H1 (cell line): ENCODE measurements around the gene C2orf81. TPM values are rescaled to one million over a fixed set of nuclear protein-coding genes. Genes with fewer than 3 reads are reported as not detected.

Source experiments
- CTCF ChIA-PET: fragments of 300-600 bp; sonication (Branson Sonifier 250); formaldehyde crosslinking; loops from one replicate; lab custom pipeline; 2021; ENCODE audit not compliant: partially characterized antibody; lab: Charles Lee
- POLR2A ChIA-PET: fragments of 300-600 bp; sonication (Branson Sonifier 250); formaldehyde crosslinking; loops from one replicate; lab custom pipeline; 2021; ENCODE audit warnings: inconsistent platforms; ENCODE audit not compliant: partially characterized antibody; lab: Charles Lee
- DNase-seq, 2 experiments: peaks; one replicate each; pipeline versions ENCODE4 v3.0.0 to v3.0.0-alpha.2; 2010 to 2022; ENCODE audit warnings: low spot score in 2 of 2, low read depth in 1 of 2, mixed read lengths in 1 of 2
- FAIRE-seq: peaks from 2 replicates; lab custom pipeline; 2011; peaks lifted over from hg19 to GRCh38; lab: Jason Lieb, UNC
- H2AFZ ChIP-seq: 2 replicates; pipeline ENCODE4 v1.8.1; 2012; ENCODE audit warnings: low read length, inconsistent platforms
- H2AK5ac ChIP-seq: 2 replicates; pipeline ENCODE4 v1.6.1; 2013; ENCODE audit warnings: low read depth, low read length
- H2BK120ac ChIP-seq: replicated peaks from 2 replicates; pipeline ENCODE3; 2013; ENCODE audit warnings: low read depth, low read length, inconsistent platforms
- H2BK12ac ChIP-seq: 2 replicates; pipeline ENCODE4 v1.6.1; 2013; ENCODE audit warnings: low read depth, low read length
- H2BK15ac ChIP-seq: 2 replicates; pipeline ENCODE4 v1.6.1; 2013; ENCODE audit warnings: low read length
- H2BK20ac ChIP-seq: 2 replicates; pipeline ENCODE4 v1.6.1; 2013; ENCODE audit warnings: low read length
- H2BK5ac ChIP-seq: 2 replicates; pipeline ENCODE4 v1.6.1; 2013; ENCODE audit warnings: low read depth, low read length
- H3K14ac ChIP-seq: 2 replicates; pipeline ENCODE4 v1.6.1; 2013; ENCODE audit warnings: inconsistent platforms; ENCODE audit not compliant: insufficient read length
- H3K18ac ChIP-seq: 2 replicates; pipeline ENCODE4 v1.6.1; 2013; ENCODE audit warnings: low read length; ENCODE audit errors: extremely low read depth
- H3K23ac ChIP-seq: 2 replicates; pipeline ENCODE4 v1.6.1; 2013; ENCODE audit warnings: inconsistent platforms; ENCODE audit not compliant: insufficient read length
- H3K23me2 ChIP-seq: 2 replicates; pipeline ENCODE4 v1.6.1; 2013; ENCODE audit warnings: low read depth, low read length
- H3K27ac ChIP-seq: 2 replicates; pipeline ENCODE4 v1.6.1; 2011; ENCODE audit warnings: low read depth, low read length, inconsistent platforms
- H3K27me3 ChIP-seq, 4 experiments: replicated peaks in 1 of 4; 1 replicate in 1 of 4; 2 replicates in 3 of 4; pipeline versions ENCODE4 v1.6.1 to v1.8.1; 2011 to 2013; ENCODE audit warnings: low read length in 3 of 4, mild to moderate bottlenecking in 3 of 4, inconsistent platforms in 2 of 4, mixed read lengths in 2 of 4, moderate library complexity in 1 of 4; ENCODE audit not compliant: control insufficient read depth in 3 of 4, insufficient read depth in 3 of 4; ENCODE audit errors: extremely low read depth in 1 of 4
- H3K36me3 ChIP-seq, 4 experiments: 2 replicates each; pipeline versions ENCODE4 v1.6.1 to v1.8.1; 2011 to 2013; ENCODE audit warnings: mild to moderate bottlenecking in 4 of 4, low read length in 3 of 4, moderate library complexity in 2 of 4, control low read depth in 1 of 4, inconsistent platforms in 1 of 4; ENCODE audit not compliant: insufficient read depth in 4 of 4, control insufficient read depth in 2 of 4
- H3K4ac ChIP-seq: replicated peaks from 2 replicates; pipeline ENCODE3; 2013; ENCODE audit warnings: low read length, low read depth, mixed read lengths, inconsistent platforms; ENCODE audit not compliant: insufficient read length
- H3K4me1 ChIP-seq, 4 experiments: replicated peaks in 1 of 4; 1 replicate in 1 of 4; 2 replicates in 3 of 4; pipeline versions ENCODE4 v1.6.1 to v1.8.1; 2011 to 2013; ENCODE audit warnings: low read length in 3 of 4, inconsistent platforms in 2 of 4, mixed read lengths in 1 of 4; ENCODE audit not compliant: insufficient read depth in 4 of 4, control insufficient read depth in 3 of 4
- H3K4me2 ChIP-seq, 2 experiments: 2 replicates each; pipeline versions ENCODE4 v1.6.1 to v1.8.1; 2011 to 2013; ENCODE audit warnings: low read depth in 2 of 2, low read length in 2 of 2, control low read depth in 1 of 2, inconsistent platforms in 1 of 2, mild to moderate bottlenecking in 1 of 2; ENCODE audit not compliant: insufficient read depth in 1 of 2
- H3K4me3 ChIP-seq, 4 experiments: fragments of 200-600, 300-600 bp in 1 of 4; sonication (generic), shearing (Covaris generic), sonication (Bioruptor Twin) in 1 of 4; 2 replicates each; pipeline versions ENCODE4 v1.5.1 to v1.8.1; 2011 to 2016; ENCODE audit warnings: low read length in 4 of 4, low read depth in 3 of 4, control low read depth in 2 of 4, inconsistent platforms in 2 of 4, mild to moderate bottlenecking in 2 of 4, mixed read lengths in 1 of 4, moderate library complexity in 1 of 4; ENCODE audit not compliant: insufficient read depth in 2 of 4; ENCODE audit errors: extremely low read depth in 1 of 4
- H3K56ac ChIP-seq: replicated peaks from 2 replicates; pipeline ENCODE3; 2013; ENCODE audit warnings: low read depth, mild to moderate bottlenecking, mixed read lengths, low read length, inconsistent platforms; ENCODE audit not compliant: insufficient read length
- H3K79me1 ChIP-seq: 2 replicates; pipeline ENCODE4 v1.6.1; 2013; ENCODE audit warnings: low read depth, low read length, control low read depth
- H3K79me2 ChIP-seq, 2 experiments: 2 replicates each; pipeline versions ENCODE4 v1.6.1 to v1.8.1; 2012 to 2013; ENCODE audit warnings: low read length in 2 of 2, mild to moderate bottlenecking in 2 of 2, inconsistent platforms in 1 of 2; ENCODE audit not compliant: insufficient read depth in 2 of 2, control insufficient read depth in 1 of 2
- H3K9ac ChIP-seq, 4 experiments: replicated peaks in 1 of 4; 1 replicate in 1 of 4; 2 replicates in 3 of 4; pipeline versions ENCODE4 v1.6.1 to v1.8.1; 2011 to 2013; ENCODE audit warnings: low read depth in 3 of 4, low read length in 3 of 4, control low read depth in 2 of 4, mild to moderate bottlenecking in 2 of 4, moderate library complexity in 2 of 4, inconsistent platforms in 1 of 4; ENCODE audit errors: extremely low read depth in 1 of 4
- H3K9me3 ChIP-seq, 2 experiments: 2 replicates each; pipeline versions ENCODE4 v1.6.1 to v1.8.1; 2012 to 2013; ENCODE audit warnings: mild to moderate bottlenecking in 2 of 2, moderate library complexity in 2 of 2, control low read depth in 1 of 2, inconsistent platforms in 1 of 2, low read depth in 1 of 2, low read length in 1 of 2, mixed read lengths in 1 of 2; ENCODE audit not compliant: insufficient read depth in 2 of 2
- H4K20me1 ChIP-seq, 2 experiments: replicated peaks in 1 of 2; 2 replicates each; pipeline versions ENCODE3 to v1.8.1; 2011 to 2013; ENCODE audit warnings: inconsistent platforms in 2 of 2, low read length in 2 of 2, mild to moderate bottlenecking in 1 of 2; ENCODE audit not compliant: insufficient read depth in 2 of 2, control insufficient read depth in 1 of 2
- H4K5ac ChIP-seq: 2 replicates; pipeline ENCODE4 v1.6.1; 2013; ENCODE audit warnings: low read length, low read depth, mixed read lengths, inconsistent platforms; ENCODE audit not compliant: insufficient read length
- H4K8ac ChIP-seq: 2 replicates; pipeline ENCODE4 v1.8.0; 2013; ENCODE audit warnings: mild to moderate bottlenecking, moderate library complexity, low read length, inconsistent platforms; ENCODE audit not compliant: insufficient read depth; ENCODE audit errors: extremely low read depth
- H4K91ac ChIP-seq: replicated peaks from 2 replicates; pipeline ENCODE3; 2013; ENCODE audit warnings: low read length, mixed read lengths, inconsistent platforms; ENCODE audit not compliant: insufficient read length
- CBX8 ChIP-seq: fragments of 300-800, 300-1000 bp; sonication (generic); IDR thresholded peaks from 2 replicates; pipeline ENCODE4 v1.7.1; 2016; ENCODE audit warnings: low read depth, low read length, borderline replicate concordance
- CTCF ChIP-seq, 3 experiments: IDR thresholded peaks; 1 replicate in 2 of 3; 2 replicates in 1 of 3; pipeline versions ENCODE4 v1.5.1 to v1.6.1; 2011; ENCODE audit warnings: low read length in 3 of 3, mild to moderate bottlenecking in 3 of 3, inconsistent platforms in 2 of 3, low read depth in 1 of 3, moderate library complexity in 1 of 3; ENCODE audit not compliant: insufficient read depth in 1 of 3; ENCODE audit errors: control extremely low read depth in 1 of 3
- EGR1 ChIP-seq: IDR thresholded peaks from 2 replicates; pipeline ENCODE4 v1.6.1; 2011; ENCODE audit warnings: low read depth, low read length, borderline replicate concordance
- HDAC2 ChIP-seq, 2 experiments: fragments of 300-600 bp in 1 of 2; sonication (generic) in 1 of 2; IDR thresholded peaks; 2 replicates each; pipeline ENCODE4 v1.6.1; 2011 to 2012; ENCODE audit warnings: low read depth in 2 of 2, low read length in 2 of 2, mild to moderate bottlenecking in 2 of 2, moderate library complexity in 2 of 2, borderline replicate concordance in 1 of 2, inconsistent platforms in 1 of 2
- RBBP5 ChIP-seq: IDR thresholded peaks from 2 replicates; pipeline ENCODE4 v1.7.1; 2012; ENCODE audit warnings: low read depth, mild to moderate bottlenecking, inconsistent platforms, low read length, moderate library complexity, borderline replicate concordance
- RXRA ChIP-seq: IDR thresholded peaks from 2 replicates; pipeline ENCODE4 v1.6.1; 2011; ENCODE audit warnings: low read depth, mild to moderate bottlenecking, low read length, moderate library complexity; ENCODE audit not compliant: insufficient read depth
- SAP30 ChIP-seq: fragments of 300-600 bp; sonication (generic); IDR thresholded peaks from 2 replicates; pipeline ENCODE4 v1.7.1; 2012; ENCODE audit warnings: low read length, moderate library complexity, mild to moderate bottlenecking, inconsistent platforms; ENCODE audit not compliant: insufficient read depth, insufficient replicate concordance
- SP1 ChIP-seq: IDR thresholded peaks from 2 replicates; pipeline ENCODE4 v1.6.1; 2011; ENCODE audit warnings: low read depth, low read length
- TAF1 ChIP-seq: IDR thresholded peaks from 2 replicates; pipeline ENCODE4 v1.6.1; 2011; ENCODE audit warnings: mild to moderate bottlenecking, low read depth, low read length
- WGBS, 2 experiments: shearing (Covaris generic) in 1 of 2; methylation state at CpG; one replicate each; pipeline versions ENCODE4 v1.1.6 to v1.1.7; 2013 to 2015; ENCODE audit warnings: low lambda C conversion rate in 2 of 2, mixed read lengths in 2 of 2, inconsistent platforms in 1 of 2, low coverage in 1 of 2, missing lambda C conversion rate in 1 of 2; ENCODE audit not compliant: insufficient replicate concordance in 2 of 2, insufficient coverage in 1 of 2, insufficient read length in 1 of 2; ENCODE audit errors: extremely low coverage in 1 of 2, missing lambda C conversion rate in 1 of 2; 5-methylcytosine and 5-hydroxymethylcytosine counted together
- polyA plus RNA-seq, 7 experiments: library from polyadenylated mRNA; depleted of rRNA in 3 of 7; stranded (reverse) in 5 of 7; unstranded in 2 of 7; fragments of >200 nt in 5 of 7; fragments of 200-250 nt in 2 of 7; gene quantifications; 1 replicate in 5 of 7; 2 replicates in 1 of 7; 4 replicates in 1 of 7; pipeline versions ENCODE4 v1.2.1 to v1.2.3, GENCODE V29; 2011 to 2013; ENCODE audit warnings: missing spikeins in 2 of 7, mixed read lengths in 2 of 7
- total RNA-seq: library from RNA; stranded (reverse); fragmentation: NEBNext Ultra II Directional; extraction: Animal tissue kit (Norgen Biotek cat#: 25700); gene quantifications from 2 replicates; pipeline ENCODE4 v1.2.1, GENCODE V29; 2021

The C2orf81 gene
- total and polyA plus RNA-seq, 2 of the 8 experiments (the other 6 are each of a cell fraction or from before 2014, with no cell fraction given) = 1.6 to 3.3 TPM

GRCh38 chr2:74387346-74387745 is 34.1 kb downstream of the C2orf81 start:
- H2AFZ ChIP-seq = no peak overlapping the region
- no peaks in the 10 kb centered on the region for H3K9me3 ChIP-seq
- no peak overlapping the region for H3K14ac ChIP-seq
- H3K9ac ChIP-seq = no peak overlapping the region
- POLR2A ChIA-PET = interaction anchor here (0.5 to 1.3 kb wide), 3 partner anchors 13 to 169 kb away, joined by 3 read pairs; no protein-coding TSS in a partner anchor
- H3K36me3 ChIP-seq = peaks cover 0 to 5% (median 2%) of the 10 kb centered on the region in 4 experiments; a peak in 4 of 8 replicates
- peaks cover 20% of the 10 kb centered on the region for H3K79me1 ChIP-seq
- no peak overlapping the region for H3K4ac ChIP-seq
- FAIRE-seq = no peak
- H4K91ac ChIP-seq = no peak overlapping the region
- H3K4me3 ChIP-seq = no peak overlapping the region
- no peak overlapping the region for H2AK5ac ChIP-seq
- no peaks in the 10 kb centered on the region for H3K27me3 ChIP-seq
- WGBS, 2 experiments = 92% methylated on average over 1 of the region's 1 CpG; no CpG with 5 or more reads in 1 of the 2 experiments
- peaks cover 15 to 78% of the 10 kb centered on the region in 2 experiments for H3K79me2 ChIP-seq
- peaks cover 6% of the 10 kb centered on the region for H3K23me2 ChIP-seq
- H4K20me1 ChIP-seq = peaks cover 6 to 17% of the 10 kb centered on the region in 2 experiments
- no peak overlapping the region for H3K23ac ChIP-seq
- no peak overlapping the region for H4K8ac ChIP-seq
- H2BK20ac ChIP-seq = no peak overlapping the region
- H2BK5ac ChIP-seq = no peak overlapping the region
- CTCF ChIA-PET = interaction anchor here (1.0 to 6.1 kb wide), 2 partner anchors 22 to 52 kb away, joined by 3 to 49 read pairs; no protein-coding TSS in a partner anchor
- H4K5ac ChIP-seq = no peak overlapping the region
- H3K18ac ChIP-seq = no peak overlapping the region
- H2BK12ac ChIP-seq = no peak overlapping the region
- no peak overlapping the region for H3K27ac ChIP-seq
- H3K56ac ChIP-seq = no peak overlapping the region
- peaks cover 0 to 3% (median 0%) of the 10 kb centered on the region in 4 experiments; a peak in 4 of 7 replicates for H3K4me1 ChIP-seq
- no peak for DNase-seq
- H2BK15ac ChIP-seq = no peak overlapping the region
- H2BK120ac ChIP-seq = no peak overlapping the region
- H3K4me2 ChIP-seq = no peak overlapping the region
- no peak for TF ChIP-seq SAP30
- TF ChIP-seq HDAC2 (IDR thresholded peaks at IDR 0.05; ENCODE audit: borderline replicate concordance in 1 of 2, low read depth in 2 of 2, low read length in 2 of 2) = no peak
- no peak for TF ChIP-seq SP1
- TF ChIP-seq CTCF (IDR thresholded peaks at IDR 0.05; ENCODE audit: control extremely low read depth in 1 of 3, insufficient read depth in 1 of 3, low read depth in 1 of 3, low read length in 3 of 3) = no peak
- TF ChIP-seq CBX8 = no peak
- TF ChIP-seq RBBP5 = no peak
- no peak for TF ChIP-seq EGR1
- no peak for TF ChIP-seq RXRA
- TF ChIP-seq TAF1 = no peak
